K562 (cell line): ENCODE results near the gene METTL3. TPM values are rescaled to one million over a fixed set of nuclear protein-coding genes. Genes with fewer than 3 reads are reported as not detected.

ENCODE experiments used
- ATF1 ChIP-seq, 2 experiments: fragments of 450-650 bp in 1 of 2; IDR thresholded peaks; 2 replicates each; pipeline ENCODE4 v1.6.1; 2016; ENCODE audit warnings: missing compliant biosample characterization in 1 of 2, missing genetic modification characterization in 1 of 2
- ETS1 ChIP-seq: conservative IDR thresholded peaks from 2 replicates; pipeline ENCODE4 v1.6.1; 2011; ENCODE audit warnings: low read depth, mild to moderate bottlenecking, low read length; ENCODE audit not compliant: control insufficient read depth
- FOXK2 ChIP-seq, 2 experiments: fragments of 450-650 bp; IDR thresholded peaks in 1 of 2; conservative IDR thresholded peaks in 1 of 2; 2 replicates each; pipeline ENCODE4 v1.6.1; 2016; ENCODE audit warnings: low read depth in 2 of 2, mild to moderate bottlenecking in 1 of 2
- HDAC1 ChIP-seq, 2 experiments: fragments of 450-650 bp; IDR thresholded peaks; 2 replicates each; pipeline ENCODE4 v1.6.1; 2016 to 2017; ENCODE audit warnings: inconsistent platforms in 1 of 2, mild to moderate bottlenecking in 1 of 2, moderate library complexity in 1 of 2
- MBD2 ChIP-seq: sonication (generic); IDR thresholded peaks from 2 replicates; pipeline ENCODE4 v1.6.1; 2016; ENCODE audit warnings: low read depth, borderline replicate concordance
- MXI1 ChIP-seq: IDR thresholded peaks from 2 replicates; pipeline ENCODE4 v1.6.1; 2011; ENCODE audit warnings: low read depth, mild to moderate bottlenecking, improper control_type of control experiment, low read length
- MYBL2 ChIP-seq, 2 experiments: fragments of 450-650 bp in 1 of 2; sonication (generic) in 1 of 2; formaldehyde crosslinking in 1 of 2; IDR thresholded peaks; 2 replicates each; pipeline versions ENCODE4 v1.6.1 to v1.8.1; 2017 to 2022; ENCODE audit warnings: borderline replicate concordance in 1 of 2, inconsistent platforms in 1 of 2, low read depth in 1 of 2, mild to moderate bottlenecking in 1 of 2, missing genetic modification reagents in 1 of 2, moderate library complexity in 1 of 2
- NR2C2 ChIP-seq, 2 experiments: fragments of 200-800 bp in 1 of 2; sonication (Bioruptor generic) in 1 of 2; sonication (generic) in 1 of 2; formaldehyde crosslinking in 1 of 2; IDR thresholded peaks; 2 replicates each; pipeline versions ENCODE4 v1.6.1 to v1.8.0; 2016 to 2022; ENCODE audit warnings: mild to moderate bottlenecking in 1 of 2, missing compliant biosample characterization in 1 of 2, missing genetic modification characterization in 1 of 2, missing genetic modification reagents in 1 of 2
- RBBP5 ChIP-seq: fragments of 200-600 bp; sonication (generic); IDR thresholded peaks from 2 replicates; pipeline ENCODE4 v1.6.1; 2012; ENCODE audit warnings: borderline replicate concordance, mild to moderate bottlenecking, low read length, control low read depth, inconsistent platforms; ENCODE audit not compliant: insufficient read depth, poor library complexity, severe bottlenecking
- RBM15 ChIP-seq: fragments of 200-400 bp; formaldehyde crosslinking; IDR thresholded peaks from 2 replicates; pipeline ENCODE4 v1.6.1; 2018; ENCODE audit warnings: mild to moderate bottlenecking, low read length, moderate library complexity; ENCODE audit not compliant: insufficient read depth
- RBM22 ChIP-seq: fragments of 200-400 bp; formaldehyde crosslinking; IDR thresholded peaks from 2 replicates; pipeline ENCODE4 v1.6.1; 2018; ENCODE audit warnings: low read length, low read depth; ENCODE audit not compliant: poor library complexity, severe bottlenecking
- SIN3A ChIP-seq, 2 experiments: fragments of 150-350 bp in 1 of 2; IDR thresholded peaks; 2 replicates each; pipeline ENCODE4 v1.6.1; 2011 to 2016; ENCODE audit warnings: borderline replicate concordance in 2 of 2, low read depth in 2 of 2, low read length in 2 of 2, mild to moderate bottlenecking in 2 of 2, moderate library complexity in 2 of 2; ENCODE audit not compliant: control insufficient read depth in 1 of 2
- SUPT5H ChIP-seq: fragments of 450-650 bp; IDR thresholded peaks from 2 replicates; pipeline ENCODE4 v1.6.1; 2016
- TAF1 ChIP-seq: IDR thresholded peaks from 2 replicates; pipeline ENCODE4 v1.6.1; 2011; ENCODE audit warnings: mild to moderate bottlenecking, low read length, moderate library complexity; ENCODE audit not compliant: insufficient read depth, control insufficient read depth, severe bottlenecking; ENCODE audit errors: extremely low read depth
- ZNF12 ChIP-seq: sonication (generic); formaldehyde crosslinking; IDR thresholded peaks from 2 replicates; pipeline ENCODE4 v1.4.0; 2020; ENCODE audit warnings: mild to moderate bottlenecking, missing genetic modification reagents
- ZNF197 ChIP-seq: fragments of 200-800 bp; sonication (Bioruptor generic); IDR thresholded peaks from 2 replicates; pipeline ENCODE4 v1.6.1; 2016; ENCODE audit warnings: low read depth, missing genetic modification characterization, missing compliant biosample characterization
- ZNF79 ChIP-seq: fragments of 250-450 bp; sonication (Bioruptor Pico); IDR thresholded peaks from 2 replicates; pipeline ENCODE4 v1.4.0; 2020; ENCODE audit warnings: low read depth, mild to moderate bottlenecking, moderate library complexity
- polyA plus RNA-seq, 8 experiments: library from polyadenylated mRNA; depleted of rRNA in 4 of 8; stranded (reverse) in 5 of 8; unstranded in 3 of 8; fragments of >200 nt; fragmentation: Nextera tagmentation in 2 of 8; fragmentation: Illumina TruSeq in 1 of 8; extraction: Ambion mirVana in 2 of 8; extraction: Trizol in 1 of 8; gene quantifications; 2 replicates each; pipeline versions ENCODE4 v1.2.1 to v1.2.3, GENCODE V29; 2011 to 2014; ENCODE audit warnings: inconsistent platforms in 1 of 8, missing spikeins in 1 of 8
- total RNA-seq, 7 experiments: library from RNA; depleted of rRNA in 6 of 7; stranded (reverse); fragments of >200 nt in 6 of 7; fragmentation: Illumina TruSeq in 2 of 7; extraction: Trizol in 2 of 7; gene quantifications; 2 replicates each; pipeline versions ENCODE4 v1.2.1 to v1.2.3, GENCODE V29; 2011 to 2021; ENCODE audit warnings: low replicate concordance in 1 of 7
- TF ChIP-seq, protein P1 (sequence below), 2 experiments: IDR thresholded peaks; 2 replicates each; pipeline ENCODE4 v1.6.1; 2011; ENCODE audit warnings: borderline replicate concordance in 1 of 2, control low read depth in 1 of 2, low read depth in 1 of 2, low read length in 1 of 2, mild to moderate bottlenecking in 1 of 2, mixed read lengths in 1 of 2, moderate library complexity in 1 of 2; ENCODE audit not compliant: insufficient read depth in 1 of 2, insufficient read length in 1 of 2, poor library complexity in 1 of 2, severe bottlenecking in 1 of 2; ENCODE audit errors: extremely low read depth in 1 of 2

METTL3 gene
- total and polyA plus RNA-seq, 9 of the 15 experiments (the other 6 are each of a cell fraction or from before 2014, with no cell fraction given), result 42.1 to 151 (median 65.7) TPM

DNA sequence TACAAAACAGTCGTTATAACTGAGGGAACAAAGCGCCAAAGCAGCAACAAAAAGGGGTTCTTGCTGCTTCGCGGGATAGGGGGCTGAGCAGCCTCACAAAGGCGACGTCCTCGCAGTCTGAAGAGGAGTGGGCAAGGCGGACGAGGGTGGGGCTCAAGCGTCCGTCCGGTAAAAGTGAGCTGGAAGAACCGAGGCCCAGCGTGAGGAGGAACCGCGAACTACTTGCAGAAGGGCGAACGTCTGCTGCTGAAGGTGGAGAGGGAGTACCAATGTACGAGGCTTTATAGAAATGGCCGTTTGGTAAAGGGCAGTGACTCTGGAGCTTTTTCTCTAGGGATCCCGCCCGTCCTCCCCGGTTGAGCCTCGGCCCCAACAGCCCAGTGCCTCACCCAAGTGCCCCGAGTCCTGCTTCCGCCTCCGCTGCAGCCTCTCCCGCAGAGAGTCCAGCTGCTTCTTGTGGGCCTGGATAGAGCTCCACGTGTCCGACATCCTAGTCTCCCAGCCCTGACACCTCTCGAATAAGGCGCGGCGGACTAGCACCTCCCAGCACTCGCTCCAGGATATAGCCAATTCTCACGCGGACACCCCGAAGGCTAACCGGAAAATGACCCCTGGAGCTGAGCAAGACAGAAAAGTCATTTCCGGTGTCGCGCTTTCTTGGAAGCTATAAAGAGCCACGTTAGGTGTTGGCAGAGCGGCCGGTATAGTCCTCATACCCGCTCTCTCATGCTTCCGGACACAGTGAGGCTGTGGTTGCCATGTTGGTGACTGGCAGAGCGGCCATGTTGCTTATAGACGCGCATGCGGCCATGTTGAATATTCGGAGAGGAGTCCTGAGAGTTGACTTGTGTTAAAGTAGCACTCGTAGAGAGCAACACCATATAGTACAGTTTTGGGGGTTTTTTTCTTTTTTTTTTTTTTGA, at the start of gene METTL3 (continued):
- TF ChIP-seq MYBL2 (IDR thresholded peaks at IDR 0.05; ENCODE audit: low read depth) (peak; percentile 87), MYBL2 (CRISPR knock-in tag; IDR thresholded peaks at IDR 0.05; ENCODE audit: borderline replicate concordance) (no peak), ZNF12 (CRISPR knock-in tag) (peak; percentile 90), NR2C2 (CRISPR knock-in tag; IDR thresholded peaks at IDR 0.05) (peak; percentile 92), NR2C2 (tag; IDR thresholded peaks at IDR 0.05) (peak; percentile 99), ZNF197 (CRISPR knock-in tag) (peak; percentile 99), SUPT5H (peak; percentile 84), SIN3A (IDR thresholded peaks at IDR 0.05; ENCODE audit: borderline replicate concordance in 2 of 2, control insufficient read depth in 1 of 2, low read depth in 2 of 2, low read length in 2 of 2) (peak; percentile 66 to 72; a peak in 2 of 4 replicates), ETS1 (peak; percentile 46), ATF1 (CRISPR knock-in tag; IDR thresholded peaks at IDR 0.05) (no peak), ATF1 (tag; IDR thresholded peaks at IDR 0.05) (peak; percentile 92), MBD2 (peak; percentile 72; the same call in 1 of the 2 replicates), RBM22 (no peak), RBBP5 (peak; percentile 59), HDAC1 (IDR thresholded peaks at IDR 0.05) (peak in 1 of 2 experiments; percentile 91; a peak in 2 of 4 replicates), RBM15 (no peak), TAF1 (peak; percentile 85), MXI1 (peak; percentile 62; the same call in 1 of the 2 replicates), ZNF79 (CRISPR knock-in tag) (no peak), FOXK2 (conservative IDR thresholded peaks at IDR 0.05 in 1 of 2, IDR thresholded peaks at IDR 0.05 in 1 of 2; ENCODE audit: low read depth in 2 of 2) (peak; percentile 94 to 95)
- TF ChIP-seq, protein P1, sequence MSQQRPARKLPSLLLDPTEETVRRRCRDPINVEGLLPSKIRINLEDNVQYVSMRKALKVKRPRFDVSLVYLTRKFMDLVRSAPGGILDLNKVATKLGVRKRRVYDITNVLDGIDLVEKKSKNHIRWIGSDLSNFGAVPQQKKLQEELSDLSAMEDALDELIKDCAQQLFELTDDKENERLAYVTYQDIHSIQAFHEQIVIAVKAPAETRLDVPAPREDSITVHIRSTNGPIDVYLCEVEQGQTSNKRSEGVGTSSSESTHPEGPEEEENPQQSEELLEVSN (IDR thresholded peaks at IDR 0.05; ENCODE audit: borderline replicate concordance in 1 of 2, extremely low read depth in 1 of 2, insufficient read depth in 1 of 2, insufficient read length in 1 of 2, low read depth in 1 of 2, low read length in 1 of 2, poor library complexity in 1 of 2, severe bottlenecking in 1 of 2), result peak; percentile 60 to 86
